GM08714 (cell line): Measurements from ENCODE around the gene GRWD1.

Source experiments
- H3K4me3 ChIP-seq: fragments of 200-500 bp; sonication (Bioruptor generic); 2 replicates; pipeline ENCODE4 v1.5.1; 2014; ENCODE audit warnings: mild to moderate bottlenecking, low read length, inconsistent platforms
- ZNF274 ChIP-seq: IDR thresholded peaks from 2 replicates; pipeline ENCODE4 v1.6.1; 2012; ENCODE audit warnings: mild to moderate bottlenecking, low read depth, low read length

GRWD1 gene

GRCh38 chr19:48461651-48461981 lies 15.8 kb downstream of the GRWD1 start:
- H3K4me3 ChIP-seq = no peak overlapping the region
- TF ChIP-seq ZNF274 = no peak

- TF ChIP-seq ZNF274 = no peak
- H3K4me3 ChIP-seq = no peak overlapping the region
Observed at GRCh38 chr19:48461982-48462655, 16.3 kb downstream of the GRWD1 start.

- no peak overlapping the region for H3K4me3 ChIP-seq
- TF ChIP-seq ZNF274 = no peak
Observed at GRCh38 chr19:48465215-48465614, 19.4 kb downstream of the GRWD1 start.

- TF ChIP-seq ZNF274 = no peak
- H3K4me3 ChIP-seq = no peak overlapping the region
Observed at GRCh38 chr19:48466561-48467325, 21.0 kb downstream of the GRWD1 start.

GRCh38 chr19:48468772-48469288 lies 23.0 kb downstream of the GRWD1 start:
- peak overlapping the region; percentile 87; the same call in 1 of the 2 replicates for H3K4me3 ChIP-seq
- TF ChIP-seq ZNF274 = no peak

- no peak for TF ChIP-seq ZNF274
- peak within 1 kb of the TSS; percentile 87 for H3K4me3 ChIP-seq
Observed at GRCh38 chr19:48469289-48469881, 23.6 kb downstream of the GRWD1 start, which contains the start of gene CYTH2. CYTH2 (plus strand) TSS chr19:48469369; CDS start chr19:48469508, 139 bp downstream.

- no peak for TF ChIP-seq ZNF274
- peak overlapping the region; percentile 87 for H3K4me3 ChIP-seq
Observed at GRCh38 chr19:48469934-48470680, 24.3 kb downstream of the GRWD1 start.

GRCh38 chr19:48470856-48471255 lies 25.1 kb downstream of the GRWD1 start:
- TF ChIP-seq ZNF274 = no peak
- no peak overlapping the region for H3K4me3 ChIP-seq

- H3K4me3 ChIP-seq = no peak overlapping the region
- TF ChIP-seq ZNF274 = no peak
Observed at GRCh38 chr19:48471836-48472235, 26.1 kb downstream of the GRWD1 start.

- no peak for TF ChIP-seq ZNF274
- no peak overlapping the region for H3K4me3 ChIP-seq
Observed at GRCh38 chr19:48473161-48473966, 27.6 kb downstream of the GRWD1 start.

- H3K4me3 ChIP-seq = no peak overlapping the region
Observed at GRCh38 chr19:48474084-48474592, 28.4 kb downstream of the GRWD1 start.

GRCh38 chr19:48475369-48476068 lies 29.7 kb downstream of the GRWD1 start:
- H3K4me3 ChIP-seq = no peak overlapping the region
- TF ChIP-seq ZNF274 = no peak

More at GRCh38 chr19:48474084-48474592, 28.4 kb downstream of the GRWD1 start:
- no peak for TF ChIP-seq ZNF274

GRCh38 chr19:48476176-48476575 lies 30.4 kb downstream of the GRWD1 start:
- TF ChIP-seq ZNF274 = no peak
- no peak overlapping the region for H3K4me3 ChIP-seq
